GM23248 (cell line): ENCODE results near the gene HNRNPD. TPM values are rescaled to one million over a fixed set of nuclear protein-coding genes. Genes with fewer than 3 reads are reported as not detected.

Experiments
- DNase-seq: peaks from one replicate; pipeline ENCODE4 v3.0.0-alpha.2; 2015
- H2AFZ ChIP-seq: fragments of 200-600 bp; sonication (generic); 2 replicates; pipeline ENCODE4 v1.6.1; 2016; ENCODE audit warnings: antibody characterized with exemption
- H3F3A ChIP-seq: fragments of 200-600 bp; sonication (generic); 2 replicates; pipeline ENCODE4 v1.6.1; 2016; ENCODE audit warnings: mild to moderate bottlenecking, antibody characterized with exemption, mixed run types; ENCODE audit not compliant: insufficient read depth
- H3K27ac ChIP-seq: fragments of 200-600 bp; sonication (generic); 2 replicates; pipeline ENCODE4 v1.5.1; 2016; ENCODE audit warnings: mild to moderate bottlenecking
- H3K27me3 ChIP-seq: fragments of 200-600 bp; sonication (generic); replicated peaks from 2 replicates; pipeline ENCODE4 v1.6.1; 2016; ENCODE audit warnings: mild to moderate bottlenecking; ENCODE audit not compliant: insufficient read depth
- H3K36me3 ChIP-seq: fragments of 200-600 bp; sonication (generic); 2 replicates; pipeline ENCODE4 v1.6.1; 2016; ENCODE audit warnings: low read depth, mild to moderate bottlenecking
- H3K4me1 ChIP-seq: fragments of 200-600 bp; sonication (generic); 2 replicates; pipeline ENCODE4 v1.6.1; 2016; ENCODE audit warnings: mild to moderate bottlenecking; ENCODE audit not compliant: insufficient read depth
- H3K4me2 ChIP-seq: fragments of 200-600 bp; sonication (generic); one replicate; pipeline ENCODE4 v1.6.1; 2016; ENCODE audit warnings: mild to moderate bottlenecking; ENCODE audit not compliant: unreplicated experiment
- H3K4me3 ChIP-seq: fragments of 200-600 bp; sonication (generic); 2 replicates; pipeline ENCODE4 v1.5.1; 2016; ENCODE audit warnings: mild to moderate bottlenecking
- H3K79me2 ChIP-seq: fragments of 200-600 bp; sonication (generic); 2 replicates; pipeline ENCODE4 v1.6.1; 2016; ENCODE audit warnings: mild to moderate bottlenecking; ENCODE audit not compliant: insufficient read depth
- H3K9ac ChIP-seq: fragments of 200-600 bp; sonication (generic); 2 replicates; pipeline ENCODE4 v1.6.1; 2016; ENCODE audit warnings: mild to moderate bottlenecking
- H3K9me2 ChIP-seq: fragments of 200-600 bp; sonication (generic); 2 replicates; pipeline ENCODE4 v1.6.1; 2016; ENCODE audit warnings: mixed run types, mild to moderate bottlenecking, moderate library complexity; ENCODE audit not compliant: insufficient read depth
- H3K9me3 ChIP-seq: fragments of 200-600 bp; sonication (generic); one replicate; pipeline ENCODE4 v1.6.1; 2017; ENCODE audit warnings: low read depth
- H4K20me1 ChIP-seq: fragments of 200-600 bp; sonication (generic); 2 replicates; pipeline ENCODE4 v1.6.0; 2016; ENCODE audit not compliant: insufficient read depth
- EZH2 ChIP-seq: fragments of 200-600 bp; sonication (generic); IDR thresholded peaks from 2 replicates; pipeline ENCODE4 v1.6.1; 2018; ENCODE audit warnings: antibody characterized with exemption, mild to moderate bottlenecking; ENCODE audit not compliant: insufficient read depth, poor library complexity, severe bottlenecking
- EZH2phosphoT487 ChIP-seq: fragments of 200-600 bp; sonication (generic); IDR thresholded peaks from 2 replicates; pipeline ENCODE4 v1.6.1; 2018; ENCODE audit warnings: antibody characterized with exemption, moderate library complexity, mild to moderate bottlenecking, low read depth; ENCODE audit not compliant: insufficient read depth
- WGBS, 2 experiments: methylation state at CpG; one replicate each; pipeline ENCODE4 v1.1.6; 2015 to 2017; ENCODE audit warnings: low lambda C conversion rate in 2 of 2, low coverage in 1 of 2; ENCODE audit errors: missing lambda C conversion rate in 2 of 2; 5-methylcytosine and 5-hydroxymethylcytosine counted together
- in situ Hi-C: fragments of 300-500 bp; cut with MboI; formaldehyde crosslinking; loops from 2 replicates; pipeline ENCODE4 v1.15.0; 2020
- polyA plus RNA-seq: library from polyadenylated mRNA; unstranded; fragments of >200 nt; fragmentation: Nextera tagmentation; extraction: Ambion mirVana; gene quantifications from 2 replicates; pipeline ENCODE4 v1.2.1, GENCODE V29; 2016
- total RNA-seq: library from RNA; depleted of rRNA; stranded (reverse); fragments of >200 nt; shearing (Covaris generic); gene quantifications from 2 replicates; pipeline ENCODE4 v1.2.3, GENCODE V29; 2014; rRNA removed

The HNRNPD gene, protein sequence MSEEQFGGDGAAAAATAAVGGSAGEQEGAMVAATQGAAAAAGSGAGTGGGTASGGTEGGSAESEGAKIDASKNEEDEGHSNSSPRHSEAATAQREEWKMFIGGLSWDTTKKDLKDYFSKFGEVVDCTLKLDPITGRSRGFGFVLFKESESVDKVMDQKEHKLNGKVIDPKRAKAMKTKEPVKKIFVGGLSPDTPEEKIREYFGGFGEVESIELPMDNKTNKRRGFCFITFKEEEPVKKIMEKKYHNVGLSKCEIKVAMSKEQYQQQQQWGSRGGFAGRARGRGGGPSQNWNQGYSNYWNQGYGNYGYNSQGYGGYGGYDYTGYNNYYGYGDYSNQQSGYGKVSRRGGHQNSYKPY
- 19.5 and 31.2 TPM in 2 replicates for total RNA-seq
- 115 and 118 TPM in 2 replicates for polyA plus RNA-seq

DNA sequence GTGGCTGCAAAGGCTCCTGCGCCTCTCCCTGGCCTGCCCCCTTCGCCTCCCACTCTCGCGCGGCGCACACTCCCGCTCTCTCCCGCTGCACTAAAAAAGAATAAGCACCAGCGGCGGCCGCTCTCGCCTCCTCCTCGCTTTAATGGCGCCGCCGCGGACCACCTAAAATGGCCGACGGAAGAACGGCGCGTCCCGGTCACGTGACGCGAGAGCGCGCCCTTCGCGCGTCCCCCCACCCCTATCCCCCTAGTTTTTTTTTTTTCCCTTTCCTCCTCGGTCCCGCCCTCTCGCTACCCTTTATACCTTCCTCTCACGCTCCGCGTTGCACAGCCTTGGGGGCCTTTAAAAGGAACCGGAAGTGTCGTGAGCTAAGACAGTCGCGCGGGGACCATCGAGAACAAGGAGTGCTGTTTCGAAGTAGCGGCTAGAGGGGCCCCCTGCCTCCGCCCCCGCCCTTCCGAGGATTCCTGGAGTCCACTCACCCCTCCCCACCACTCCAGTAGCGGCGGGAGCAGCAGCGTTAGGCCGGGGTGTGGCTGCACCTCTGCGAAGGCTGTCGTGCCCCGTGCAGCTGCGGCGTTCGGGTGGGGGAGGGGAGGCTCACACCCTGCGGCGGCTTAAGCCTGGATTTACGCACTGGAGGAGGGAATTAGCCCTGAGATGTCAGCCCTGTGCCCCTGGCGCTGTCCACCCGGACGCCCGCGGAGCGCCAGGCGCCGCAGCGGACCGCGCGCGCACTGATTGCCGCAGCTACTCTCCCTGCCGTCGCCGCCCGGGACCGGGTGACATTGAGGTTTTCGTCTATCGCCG is at the start of gene HNRNPD:
TSS of gene HNRNPD (minus strand) at position 176 of the 810 bp plus-strand sequence. CDS start 313 bp downstream, outside the sequence.
- 0 to 1% methylated on average over 71 to 77 of the region's 83 CpGs for WGBS, 2 experiments
- Histone ChIP-seq H3K4me2 (peak within 1 kb of the TSS; percentile 98), H3K4me1 (peaks cover 27% of the 10 kb centered on the region), H3K4me3 (peak within 1 kb of the TSS; percentile 98), H3K27me3 (no peaks in the 10 kb centered on the region), H4K20me1 (peaks cover 32% of the 10 kb centered on the region), H3K36me3 (peaks cover 7% of the 10 kb centered on the region; the same call in 1 of the 2 replicates), H2AFZ (peak within 1 kb of the TSS; percentile 93), H3K9me3 (no peaks in the 10 kb centered on the region), H3F3A (peaks cover 21% of the 10 kb centered on the region), H3K79me2 (peaks cover 89% of the 10 kb centered on the region), H3K9ac (peak within 1 kb of the TSS; percentile 93), H3K9me2 (no peaks in the 10 kb centered on the region), H3K27ac (peak within 1 kb of the TSS; percentile 88)
- in situ Hi-C loops = no loop called here
- DNase-seq = peak; percentile 100
- TF ChIP-seq EZH2 (no peak), EZH2phosphoT487 (no peak)

DNA sequence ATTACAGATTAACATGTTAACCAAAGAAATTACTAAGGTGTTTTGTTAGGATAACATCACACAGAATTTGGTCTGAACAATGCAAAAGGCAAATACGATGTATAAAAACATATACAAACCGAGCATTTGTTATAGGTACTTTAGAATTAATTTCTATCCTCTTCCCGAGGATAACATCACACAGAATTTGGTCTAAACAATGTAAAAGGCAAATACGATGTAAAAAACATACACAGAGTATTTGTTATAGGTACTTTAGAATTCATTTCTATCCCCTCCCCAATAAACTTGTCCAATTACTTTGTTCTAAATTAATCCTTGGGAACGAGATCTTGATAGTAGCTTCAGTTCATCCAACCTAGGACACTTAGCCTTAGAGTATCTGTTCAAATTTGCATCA is 48.8 kb upstream of the HNRNPD start:
- in situ Hi-C loops = no loop called here
- TF ChIP-seq EZH2phosphoT487 = no peak
- no peak for TF ChIP-seq EZH2
- Histone ChIP-seq H3K9ac (no peak overlapping the region), H3K9me3 (no peaks in the 10 kb centered on the region), H3K4me1 (peaks cover 40% of the 10 kb centered on the region), H3F3A (peaks cover 81% of the 10 kb centered on the region), H3K4me2 (no peak overlapping the region), H3K36me3 (peaks cover 52% of the 10 kb centered on the region), H3K27me3 (no peaks in the 10 kb centered on the region), H3K9me2 (no peaks in the 10 kb centered on the region), H2AFZ (no peak overlapping the region), H4K20me1 (peaks cover 38% of the 10 kb centered on the region), H3K4me3 (no peak overlapping the region), H3K79me2 (peaks cover 38% of the 10 kb centered on the region), H3K27ac (no peak overlapping the region)
- WGBS, 2 experiments = 97 to 99% methylated on average over 5 of the region's 5 CpGs
- DNase-seq = no peak

DNA sequence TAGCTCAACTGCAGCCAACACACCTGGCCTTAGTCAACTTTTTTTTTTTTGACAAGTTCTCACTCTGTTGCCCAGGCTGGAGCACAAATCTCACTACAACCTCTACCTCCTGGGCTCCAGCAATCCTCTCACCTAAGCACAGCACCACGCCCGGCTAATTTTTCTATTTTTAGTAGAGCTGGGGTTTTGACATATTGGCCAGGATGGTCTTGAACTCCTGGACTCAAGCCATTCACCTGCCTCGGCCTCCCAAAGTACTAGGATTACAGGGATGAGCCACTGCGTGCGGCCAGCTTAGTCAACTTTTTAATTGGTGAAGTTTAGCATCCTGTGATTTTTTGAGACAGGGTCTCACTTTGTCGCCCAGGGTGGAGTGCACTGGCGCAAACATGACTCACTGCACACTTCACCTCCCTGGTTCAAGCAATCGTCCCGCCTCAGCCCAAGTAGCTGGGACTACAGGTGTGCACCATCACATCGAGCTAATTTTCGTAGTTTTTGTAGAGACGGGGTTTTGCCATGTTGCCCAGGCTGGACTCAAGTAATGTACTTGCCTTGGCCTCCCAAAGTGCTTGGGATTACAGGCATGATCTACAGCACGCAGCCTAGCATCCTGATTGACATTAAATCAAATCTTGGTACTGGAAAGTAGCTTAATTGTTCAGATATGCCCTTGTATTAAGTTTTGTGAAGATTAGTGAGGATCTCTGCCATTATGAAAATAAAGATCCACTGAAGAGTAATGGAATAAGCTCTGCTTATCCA is 48.2 kb upstream of the HNRNPD start:
- peaks cover 46% of the 10 kb centered on the region for H3K36me3 ChIP-seq
- H4K20me1 ChIP-seq = peaks cover 32% of the 10 kb centered on the region
- no peaks in the 10 kb centered on the region for H3K9me3 ChIP-seq
- peaks cover 74% of the 10 kb centered on the region for H3F3A ChIP-seq
- no peak for DNase-seq
- H3K4me3 ChIP-seq = no peak overlapping the region
- H3K27ac ChIP-seq = no peak overlapping the region
- H2AFZ ChIP-seq = no peak overlapping the region
- WGBS, 2 experiments = 85 to 87% methylated on average over 13 of the region's 13 CpGs
- no peaks in the 10 kb centered on the region for H3K27me3 ChIP-seq
- no peak overlapping the region for H3K4me2 ChIP-seq
- in situ Hi-C loops = no loop called here
- H3K9ac ChIP-seq = no peak overlapping the region
- peaks cover 32% of the 10 kb centered on the region for H3K79me2 ChIP-seq
- no peaks in the 10 kb centered on the region for H3K9me2 ChIP-seq
- H3K4me1 ChIP-seq = peaks cover 38% of the 10 kb centered on the region
- no peak for TF ChIP-seq EZH2phosphoT487
- no peak for TF ChIP-seq EZH2

DNA sequence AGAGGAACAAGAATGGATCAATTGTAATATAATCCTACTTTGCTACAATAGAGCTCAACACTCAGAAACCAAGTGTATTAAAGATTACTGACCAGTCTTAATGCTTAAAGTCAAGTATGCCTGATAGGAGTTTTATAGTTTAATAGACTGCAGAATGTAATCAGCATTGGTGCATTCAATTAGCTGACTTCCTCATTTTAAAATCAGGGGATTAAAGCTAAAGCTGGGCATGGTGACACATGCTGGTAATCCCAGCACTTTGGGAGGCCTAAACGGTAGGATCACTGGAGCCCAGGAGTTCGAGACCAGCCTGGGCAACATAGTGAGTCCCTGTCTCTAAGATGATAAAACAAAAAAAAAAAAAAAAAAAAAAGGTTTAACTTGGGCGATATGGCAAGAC is 45.7 kb upstream of the HNRNPD start:
- 67 to 74% methylated on average over 3 of the region's 3 CpGs for WGBS, 2 experiments
- H3K36me3 ChIP-seq = peaks cover 21% of the 10 kb centered on the region
- H3K4me1 ChIP-seq = peaks cover 13% of the 10 kb centered on the region
- H3K4me3 ChIP-seq = no peak overlapping the region
- H2AFZ ChIP-seq = no peak overlapping the region
- H3K9me3 ChIP-seq = no peaks in the 10 kb centered on the region
- no peak for DNase-seq
- TF ChIP-seq EZH2phosphoT487 (no peak), EZH2 (no peak)
- H3K27me3 ChIP-seq = no peaks in the 10 kb centered on the region
- peaks cover 8% of the 10 kb centered on the region for H4K20me1 ChIP-seq
- H3F3A ChIP-seq = peaks cover 49% of the 10 kb centered on the region
- H3K27ac ChIP-seq = no peak overlapping the region
- no peak overlapping the region for H3K4me2 ChIP-seq
- peaks cover 6% of the 10 kb centered on the region for H3K79me2 ChIP-seq
- no peak overlapping the region for H3K9ac ChIP-seq
- no peaks in the 10 kb centered on the region for H3K9me2 ChIP-seq
- in situ Hi-C loops = no loop called here
